HepG2 (cell line): ENCODE data around the gene TCF25. TPM values are rescaled to one million over a fixed set of nuclear protein-coding genes. Genes with fewer than 3 reads are reported as not detected.

ENCODE experiments used
- ATF7-NPFF ChIP-seq: sonication (generic); formaldehyde crosslinking; IDR thresholded peaks from 2 replicates; pipeline ENCODE4 v1.8.1; 2023; ENCODE audit warnings: mild to moderate bottlenecking, low read depth, missing genetic modification reagents, moderate library complexity
- HNF4A ChIP-seq: sonication (generic); formaldehyde crosslinking; IDR thresholded peaks from 2 replicates; pipeline ENCODE4 v1.4.0; 2020; ENCODE audit warnings: missing genetic modification reagents
- KDM5B ChIP-seq: sonication (generic); formaldehyde crosslinking; IDR thresholded peaks from 2 replicates; pipeline ENCODE4 v1.4.0; 2020; ENCODE audit warnings: missing genetic modification reagents, mild to moderate bottlenecking, borderline replicate concordance
- PRDM15 ChIP-seq: sonication (generic); formaldehyde crosslinking; IDR thresholded peaks from 2 replicates; pipeline ENCODE4 v1.4.0; 2020; ENCODE audit warnings: missing genetic modification reagents
- REST ChIP-seq, 2 experiments: IDR thresholded peaks; 2 replicates each; pipeline ENCODE4 v1.6.1; 2011 to 2012; ENCODE audit warnings: low read length in 2 of 2, borderline replicate concordance in 1 of 2, low read depth in 1 of 2, mild to moderate bottlenecking in 1 of 2, moderate library complexity in 1 of 2
- RORA ChIP-seq: sonication (generic); formaldehyde crosslinking; IDR thresholded peaks from 2 replicates; pipeline ENCODE4 v1.5.0; 2020; ENCODE audit warnings: mild to moderate bottlenecking, missing genetic modification reagents, moderate library complexity
- THAP7 ChIP-seq: sonication (generic); formaldehyde crosslinking; IDR thresholded peaks from 2 replicates; pipeline ENCODE4 v1.8.1; 2023; ENCODE audit warnings: mild to moderate bottlenecking, missing genetic modification reagents
- THYN1 ChIP-seq: sonication (generic); formaldehyde crosslinking; IDR thresholded peaks from 2 replicates; pipeline ENCODE4 v1.8.1; 2023; ENCODE audit warnings: low read depth, mild to moderate bottlenecking, moderate library complexity, missing genetic modification reagents, borderline replicate concordance
- ZBTB21 ChIP-seq: sonication (generic); formaldehyde crosslinking; IDR thresholded peaks from 2 replicates; pipeline ENCODE4 v1.4.0; 2020; ENCODE audit warnings: missing genetic modification reagents
- ZNF589 ChIP-seq: sonication (generic); formaldehyde crosslinking; conservative IDR thresholded peaks from 2 replicates; pipeline ENCODE4 v1.8.0; 2022; ENCODE audit warnings: mild to moderate bottlenecking, moderate library complexity, missing genetic modification reagents
- ZNF710 ChIP-seq: sonication (generic); formaldehyde crosslinking; IDR thresholded peaks from 2 replicates; pipeline ENCODE4 v1.5.0; 2020; ENCODE audit warnings: mild to moderate bottlenecking, missing genetic modification reagents, borderline replicate concordance
- ZNF788 ChIP-seq: sonication (generic); formaldehyde crosslinking; IDR thresholded peaks from 2 replicates; pipeline ENCODE4 v1.5.0; 2020; ENCODE audit warnings: mild to moderate bottlenecking, missing genetic modification reagents, borderline replicate concordance
- polyA plus RNA-seq, 8 experiments: library from polyadenylated mRNA; depleted of rRNA in 3 of 8; stranded (reverse) in 7 of 8; unstranded in 1 of 8; fragments of >200 nt; fragmentation: Illumina TruSeq in 4 of 8; extraction: Trizol in 4 of 8; gene quantifications; 2 replicates each; pipeline versions ENCODE4 v1.2.1 to v1.2.3, GENCODE V29; 2011 to 2016; ENCODE audit warnings: low read depth in 4 of 8, missing spikeins in 1 of 8, mixed read lengths in 1 of 8; ENCODE audit not compliant: insufficient read depth in 1 of 8
- total RNA-seq, 5 experiments: library from RNA; depleted of rRNA; stranded (reverse); fragments of >200 nt; fragmentation: Illumina TruSeq; extraction: Trizol; gene quantifications; 2 replicates each; pipeline ENCODE4 v1.2.3, GENCODE V29; 2016; ENCODE audit warnings: low read depth in 1 of 5
- TF ChIP-seq, protein P1 (sequence below): sonication (generic); formaldehyde crosslinking; IDR thresholded peaks from 2 replicates; pipeline ENCODE4 v1.4.0; 2020; ENCODE audit warnings: missing genetic modification reagents

TCF25 gene
- total and polyA plus RNA-seq, 2 of the 13 experiments (the other 11 are each of a cell fraction or from before 2014, with no cell fraction given), result 138 to 206 TPM

DNA sequence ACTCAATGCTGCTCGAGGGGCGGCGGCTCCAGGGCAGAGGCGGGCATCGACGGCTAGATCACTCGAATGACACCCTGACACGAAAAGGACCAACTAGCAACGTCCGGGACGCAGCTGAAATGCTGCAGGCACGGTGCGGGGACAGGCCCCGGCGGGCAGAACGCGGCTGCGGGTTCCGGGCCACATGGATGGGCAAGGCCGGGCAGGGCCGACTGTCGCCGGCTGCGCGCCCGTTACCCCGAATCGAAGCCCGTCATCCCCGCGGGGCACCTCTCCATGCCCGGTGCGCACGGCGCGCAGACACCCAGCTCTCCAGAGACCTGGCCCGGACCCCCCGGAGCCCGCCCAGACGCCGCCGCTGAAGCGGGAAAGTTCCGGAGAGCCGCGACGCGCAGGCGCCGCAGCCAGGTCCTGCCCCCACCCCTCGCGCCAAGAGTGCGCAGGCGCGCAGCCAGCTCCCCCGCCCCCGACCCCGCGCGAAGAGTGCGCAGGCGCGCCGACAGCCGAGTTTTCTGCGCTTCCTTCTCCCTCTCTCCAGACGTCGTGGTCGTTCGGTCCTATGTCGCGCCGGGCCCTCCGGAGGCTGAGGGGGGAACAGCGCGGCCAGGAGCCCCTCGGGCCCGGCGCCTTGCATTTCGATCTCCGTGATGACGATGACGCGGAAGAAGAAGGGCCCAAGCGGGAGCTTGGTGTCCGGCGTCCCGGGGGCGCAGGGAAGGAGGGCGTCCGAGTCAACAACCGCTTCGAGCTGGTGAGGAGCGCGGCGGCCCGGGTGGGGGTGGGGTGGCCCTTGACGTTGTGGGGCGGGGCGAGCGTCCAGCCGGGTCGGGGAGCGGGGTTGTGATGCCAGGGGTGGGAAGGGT, at the start of gene TCF25 (continued):
- TF ChIP-seq THYN1 (no peak), RORA (CRISPR knock-in tag) (no peak), KDM5B (peak; percentile 99), ZNF710 (CRISPR knock-in tag) (peak; percentile 75), HNF4A (CRISPR knock-in tag) (no peak), ZNF589 (CRISPR knock-in tag) (no peak), THAP7 (peak; percentile 76; the same call in 1 of the 2 replicates), ZNF788 (peak; percentile 75; the same call in 1 of the 2 replicates), ATF7-NPFF (CRISPR knock-in tag) (peak; percentile 97), REST (IDR thresholded peaks at IDR 0.05; ENCODE audit: borderline replicate concordance in 1 of 2, low read depth in 1 of 2, low read length in 2 of 2) (no peak; a peak in 1 of 4 replicates), ZBTB21 (CRISPR knock-in tag) (no peak; the same call in 1 of the 2 replicates), PRDM15 (CRISPR knock-in tag) (peak; percentile 54; the same call in 1 of the 2 replicates)
- TF ChIP-seq, protein P1, sequence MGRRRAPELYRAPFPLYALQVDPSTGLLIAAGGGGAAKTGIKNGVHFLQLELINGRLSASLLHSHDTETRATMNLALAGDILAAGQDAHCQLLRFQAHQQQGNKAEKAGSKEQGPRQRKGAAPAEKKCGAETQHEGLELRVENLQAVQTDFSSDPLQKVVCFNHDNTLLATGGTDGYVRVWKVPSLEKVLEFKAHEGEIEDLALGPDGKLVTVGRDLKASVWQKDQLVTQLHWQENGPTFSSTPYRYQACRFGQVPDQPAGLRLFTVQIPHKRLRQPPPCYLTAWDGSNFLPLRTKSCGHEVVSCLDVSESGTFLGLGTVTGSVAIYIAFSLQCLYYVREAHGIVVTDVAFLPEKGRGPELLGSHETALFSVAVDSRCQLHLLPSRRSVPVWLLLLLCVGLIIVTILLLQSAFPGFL (CRISPR knock-in tag), result 0 out of 2 replicates have a peak, but pooled peaks have one; percentile 73
